Coronary artery (tissue), 2 donors: ENCODE results near the gene FAM209A.
"Not testable (repeated sequence)": the region's sequence is repeated elsewhere in the genome, so short reads cannot be mapped to it uniquely, and the experiment has no call there.

ENCODE experiments used
- DNase-seq: peaks from one replicate; pipeline ENCODE4 v3.0.0-alpha.2; 2017; ENCODE audit warnings: low spot score
- H3K27ac ChIP-seq, 2 donors: fragments of 200-600 bp; sonication (generic); one replicate each; pipeline ENCODE4 v1.5.1; 2016 to 2019
- H3K4me3 ChIP-seq: fragments of 200-600 bp; sonication (generic); 2 replicates; pipeline ENCODE4 v1.5.1; 2016; ENCODE audit warnings: mild to moderate bottlenecking, moderate library complexity
- CTCF ChIP-seq: fragments of 200-600 bp; sonication (generic); IDR thresholded peaks from one replicate; pipeline ENCODE4 v1.5.1; 2019; ENCODE audit warnings: antibody characterized with exemption

Gene FAM209A

GRCh38 chr20:56524444-56524843, at the start of gene FAM209A:
Gene FAM209A (plus strand): TSS chr20:56524744. CDS start chr20:56524809, 65 bp downstream.
- DNase-seq, H3K27ac ChIP-seq, H3K4me3 ChIP-seq: not testable (repeated sequence)

GRCh38 chr20:56483970-56484369, 40.6 kb upstream of the FAM209A start:
- no peak for TF ChIP-seq CTCF
- Histone ChIP-seq H3K4me3 (no peak overlapping the region), H3K27ac (no peak overlapping the region)
- DNase-seq: no peak

- Histone ChIP-seq H3K4me3 (no peak overlapping the region), H3K27ac (no peak overlapping the region)
- no peak for DNase-seq
- TF ChIP-seq CTCF: no peak
Observed at GRCh38 chr20:56487216-56487615, 37.3 kb upstream of the FAM209A start.

GRCh38 chr20:56488566-56488965, 36.0 kb upstream of the FAM209A start:
- no peak for DNase-seq
- Histone ChIP-seq H3K4me3 (no peak overlapping the region), H3K27ac (no peak overlapping the region)
- TF ChIP-seq CTCF: no peak

- DNase-seq: no peak
- H3K4me3 ChIP-seq: no peak overlapping the region
- H3K27ac ChIP-seq: no peak overlapping the region
- no peak for TF ChIP-seq CTCF
Observed at GRCh38 chr20:56501116-56501515, 23.4 kb upstream of the FAM209A start.

GRCh38 chr20:56503916-56504315, 20.6 kb upstream of the FAM209A start:
- TF ChIP-seq CTCF: no peak
- Histone ChIP-seq H3K27ac (no peak overlapping the region), H3K4me3 (no peak overlapping the region)
- no peak for DNase-seq

- no peak overlapping the region for H3K27ac ChIP-seq
- no peak overlapping the region for H3K4me3 ChIP-seq
- no peak for DNase-seq
- no peak for TF ChIP-seq CTCF
Observed at GRCh38 chr20:56504373-56505005, 20.1 kb upstream of the FAM209A start.
